Lung microvascular endothelial cell (primary cell): ENCODE measurements around the gene NFATC1. TPM values are rescaled to one million over a fixed set of nuclear protein-coding genes. Genes with fewer than 3 reads are reported as not detected.

Experiments used
- DNase-seq, 2 donors: peaks; one replicate each; pipeline versions ENCODE4 v3.0.0 to v3.0.0-alpha.2; 2010; ENCODE audit warnings: low read depth in 2 of 2
- total RNA-seq: library from RNA; depleted of rRNA; stranded (reverse); fragments of >200 nt; gene quantifications from 2 replicates; pipeline ENCODE4 v1.2.1, GENCODE V29; 2014

The NFATC1 gene
- total RNA-seq, 1 donor from 2014 or later = 20.8 TPM

DNA sequence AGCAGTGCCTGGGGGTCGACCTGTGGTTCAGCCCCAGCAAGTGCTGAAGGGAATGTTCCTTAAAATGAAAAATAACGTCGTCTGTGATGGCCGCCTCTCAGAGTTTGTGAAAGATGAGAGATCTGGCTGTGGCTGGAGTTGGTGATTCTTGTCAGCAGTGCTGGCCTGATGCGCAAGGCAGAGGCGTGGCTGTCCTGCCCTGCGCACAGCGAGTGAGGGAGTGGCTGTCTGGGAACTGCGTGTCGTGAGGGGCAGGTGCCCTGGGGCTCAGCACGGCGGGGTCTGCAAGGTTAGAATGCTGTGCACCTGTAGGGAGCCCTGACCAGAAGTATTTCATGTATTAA lies 8.8 kb downstream of the NFATC1 start:
- peak in 1 of 2 donors; percentile 56 for DNase-seq

DNA sequence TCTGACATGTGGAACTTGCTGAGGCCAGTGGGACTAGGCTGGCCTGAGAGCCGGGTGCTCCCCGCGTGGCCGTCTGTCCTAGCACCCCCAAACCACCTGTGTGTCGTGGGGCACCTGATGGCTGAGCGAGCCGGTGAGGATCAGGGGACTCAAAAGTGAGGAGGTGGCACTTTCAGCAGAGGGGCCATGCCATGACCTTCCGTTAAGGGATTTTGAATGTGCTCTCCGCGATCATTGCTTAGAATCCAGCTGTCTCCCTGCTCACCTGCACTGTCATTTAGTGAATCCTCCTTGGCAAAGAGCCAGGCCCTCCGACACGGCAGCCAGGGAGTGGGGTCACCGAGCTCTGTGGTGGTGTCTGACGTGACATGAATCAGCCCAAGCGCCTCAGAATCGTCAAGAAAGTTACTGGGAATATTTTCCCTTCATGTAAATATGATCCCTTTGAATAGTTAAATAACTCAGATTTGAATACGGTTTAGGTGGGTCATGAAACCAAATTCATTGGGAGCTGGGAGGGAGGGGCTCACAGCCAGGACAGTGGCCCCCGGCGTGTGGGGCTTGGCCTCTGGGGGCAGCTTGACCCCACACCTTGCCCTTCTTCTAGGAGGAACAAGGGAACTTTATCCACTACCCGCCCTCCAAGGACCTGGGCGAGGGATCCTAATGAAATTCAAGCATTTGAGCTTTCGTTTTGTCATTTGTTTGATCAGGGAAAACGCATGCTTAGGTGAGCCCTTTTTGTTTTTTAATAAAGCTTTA lies 9.5 kb downstream of the NFATC1 start:
- peak in 1 of 2 donors; percentile 40 for DNase-seq

DNA sequence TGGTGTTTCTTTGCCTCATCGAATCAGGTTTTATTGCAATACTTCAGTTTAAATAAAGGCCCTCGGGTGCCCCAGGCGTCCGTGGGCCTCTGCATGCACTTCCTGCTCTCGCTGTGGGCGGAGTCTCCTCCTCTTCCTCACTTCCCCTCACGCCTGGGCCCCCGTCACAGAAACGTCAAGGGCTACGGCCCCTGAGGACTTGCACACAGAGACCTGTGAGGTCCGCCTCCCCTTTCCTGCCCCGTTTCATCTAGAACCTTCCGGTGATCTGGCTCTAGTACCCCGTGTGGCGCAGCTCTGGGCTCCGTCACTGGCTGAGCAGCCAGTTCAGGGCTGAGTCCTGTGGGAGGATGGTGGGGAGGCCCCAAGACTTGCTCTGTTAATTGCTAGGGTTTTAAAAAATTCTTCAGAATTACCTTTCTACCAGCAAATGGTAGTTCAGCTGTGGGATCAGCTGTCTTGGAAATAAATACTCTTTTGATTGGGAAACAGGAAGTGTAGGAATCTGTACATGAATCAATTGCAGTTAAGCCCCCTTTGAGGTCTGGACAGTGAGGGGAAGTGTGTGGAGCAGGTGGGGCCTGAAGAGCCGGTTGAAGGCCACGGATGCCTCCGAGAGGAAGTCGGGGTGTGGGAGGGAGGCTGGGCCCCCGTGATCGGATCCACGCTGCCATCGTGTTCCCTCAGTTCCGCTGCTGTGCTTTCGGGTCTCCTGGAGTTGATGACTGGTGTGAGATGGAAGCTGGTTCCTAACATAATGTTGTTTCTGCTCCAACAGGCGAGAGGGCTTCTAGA lies 10.2 kb downstream of the NFATC1 start:
- peak; percentile 73 to 74 for DNase-seq

DNA sequence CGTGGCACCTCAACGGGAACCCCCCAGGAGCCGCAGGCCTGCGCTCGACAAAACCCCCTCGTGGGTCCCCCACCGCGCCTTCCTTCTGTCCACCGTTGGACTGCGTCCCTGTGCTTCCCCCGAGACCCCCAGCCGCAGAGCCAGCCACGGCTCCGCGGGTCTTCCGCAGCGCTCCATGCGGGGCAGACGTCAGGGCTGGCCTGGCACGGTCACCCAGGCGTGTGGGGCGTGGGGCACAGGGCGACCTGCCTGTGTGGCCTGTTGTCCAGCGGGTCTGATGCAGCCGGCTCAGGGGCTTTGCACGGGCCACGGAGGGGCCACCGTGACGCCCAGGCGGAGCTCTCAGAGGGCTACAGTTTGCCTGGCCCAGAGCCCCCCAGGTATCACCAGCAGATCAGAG lies 11.0 kb downstream of the NFATC1 start:
- DNase-seq = peak in 1 of 2 donors; percentile 33

DNA sequence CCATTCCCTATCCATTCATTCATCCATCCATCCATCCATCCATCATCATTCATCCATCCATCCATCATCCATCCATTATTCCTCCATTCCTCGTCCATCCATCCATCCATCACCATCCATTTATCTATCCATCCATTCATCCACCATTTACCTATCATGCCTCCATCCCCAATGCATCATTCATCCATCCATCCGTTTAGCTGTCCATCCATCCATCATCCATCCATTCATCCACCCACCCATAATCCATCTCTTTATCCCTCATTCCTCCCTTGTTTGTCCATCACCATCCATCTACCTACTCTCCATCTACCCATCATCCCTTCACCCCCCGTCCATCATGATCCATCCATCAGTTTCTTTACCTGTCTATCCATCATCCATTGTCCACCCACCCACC lies 13.6 kb downstream of the NFATC1 start:
- DNase-seq = no peak

DNA sequence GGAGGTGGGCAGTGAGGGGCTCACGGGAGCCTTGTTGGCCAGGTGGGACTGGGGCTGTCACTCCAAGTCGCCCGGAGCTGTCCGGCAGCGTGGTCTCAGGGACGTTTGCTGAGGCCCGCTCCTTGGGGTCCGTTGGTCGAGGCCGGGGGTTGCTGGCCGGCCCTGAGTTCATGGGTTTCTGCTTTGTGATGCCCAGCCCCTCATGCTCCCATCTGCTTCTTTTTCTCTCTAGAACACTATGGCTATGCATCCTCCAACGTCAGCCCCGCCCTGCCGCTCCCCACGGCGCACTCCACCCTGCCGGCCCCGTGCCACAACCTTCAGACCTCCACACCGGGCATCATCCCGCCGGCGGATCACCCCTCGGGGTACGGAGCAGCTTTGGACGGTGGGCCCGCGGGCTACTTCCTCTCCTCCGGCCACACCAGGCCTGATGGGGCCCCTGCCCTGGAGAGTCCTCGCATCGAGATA lies 14.5 kb downstream of the NFATC1 start:
- DNase-seq = no peak

DNA sequence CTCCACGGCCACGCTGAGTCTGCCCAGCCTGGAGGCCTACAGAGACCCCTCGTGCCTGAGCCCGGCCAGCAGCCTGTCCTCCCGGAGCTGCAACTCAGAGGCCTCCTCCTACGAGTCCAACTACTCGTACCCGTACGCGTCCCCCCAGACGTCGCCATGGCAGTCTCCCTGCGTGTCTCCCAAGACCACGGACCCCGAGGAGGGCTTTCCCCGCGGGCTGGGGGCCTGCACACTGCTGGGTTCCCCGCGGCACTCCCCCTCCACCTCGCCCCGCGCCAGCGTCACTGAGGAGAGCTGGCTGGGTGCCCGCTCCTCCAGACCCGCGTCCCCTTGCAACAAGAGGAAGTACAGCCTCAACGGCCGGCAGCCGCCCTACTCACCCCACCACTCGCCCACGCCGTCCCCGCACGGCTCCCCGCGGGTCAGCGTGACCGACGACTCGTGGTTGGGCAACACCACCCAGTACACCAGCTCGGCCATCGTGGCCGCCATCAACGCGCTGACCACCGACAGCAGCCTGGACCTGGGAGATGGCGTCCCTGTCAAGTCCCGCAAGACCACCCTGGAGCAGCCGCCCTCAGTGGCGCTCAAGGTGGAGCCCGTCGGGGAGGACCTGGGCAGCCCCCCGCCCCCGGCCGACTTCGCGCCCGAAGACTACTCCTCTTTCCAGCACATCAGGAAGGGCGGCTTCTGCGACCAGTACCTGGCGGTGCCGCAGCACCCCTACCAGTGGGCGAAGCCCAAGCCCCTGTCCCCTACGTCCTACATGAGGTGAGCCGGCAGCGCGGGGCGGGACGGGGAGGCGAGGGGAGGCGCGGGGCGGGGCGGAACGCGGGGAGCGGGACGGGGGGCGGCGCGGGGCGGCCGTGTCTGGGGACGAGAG lies 15.2 kb downstream of the NFATC1 start:
- peak in 1 of 2 donors; percentile 38 for DNase-seq

DNA sequence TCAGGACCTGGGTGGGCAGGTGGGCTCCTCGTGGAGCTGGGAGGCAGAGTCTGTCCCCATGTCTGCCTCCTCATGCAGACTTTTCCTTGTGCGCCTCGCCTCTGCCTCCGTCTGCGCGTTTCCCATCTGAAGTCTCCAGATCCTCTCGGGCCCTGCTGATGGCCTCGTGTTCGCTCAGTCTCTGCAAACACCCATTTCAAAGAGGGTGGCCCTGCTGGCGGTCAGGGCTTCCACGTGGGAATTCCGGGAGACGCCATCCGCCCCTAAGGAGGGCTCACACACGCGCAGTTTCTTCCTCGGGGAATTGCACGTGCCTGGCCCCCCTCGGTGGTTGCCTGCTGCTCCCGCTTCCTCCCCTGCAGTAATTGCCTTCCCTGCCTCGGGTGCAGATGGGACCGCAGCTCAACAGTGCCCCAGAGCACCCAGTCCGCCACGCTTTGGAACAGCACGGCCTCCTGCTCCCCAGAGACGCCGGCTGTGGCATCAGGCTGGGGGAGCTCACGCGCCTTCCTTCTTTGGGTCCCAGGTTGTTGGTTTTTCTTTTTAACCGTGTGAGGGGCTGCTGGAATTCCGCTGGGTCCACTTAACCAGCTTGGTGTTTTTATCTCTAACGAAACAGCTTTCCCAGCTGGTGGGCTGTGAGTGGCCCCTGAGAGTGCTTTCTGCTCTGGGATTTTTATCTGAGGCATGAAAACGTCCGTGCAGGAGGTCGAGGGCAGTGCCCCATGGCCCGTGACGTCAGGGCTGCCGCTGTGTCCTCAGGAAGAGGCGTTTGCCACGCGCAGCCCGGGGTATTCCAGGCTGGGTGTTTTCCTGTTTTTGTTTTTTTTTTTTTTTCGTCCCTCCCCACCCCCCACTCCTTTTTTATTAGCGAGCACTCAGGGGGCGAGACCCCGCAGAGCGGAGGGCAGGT lies 16.1 kb downstream of the NFATC1 start:
- DNase-seq = peak; percentile 47 to 95

DNA sequence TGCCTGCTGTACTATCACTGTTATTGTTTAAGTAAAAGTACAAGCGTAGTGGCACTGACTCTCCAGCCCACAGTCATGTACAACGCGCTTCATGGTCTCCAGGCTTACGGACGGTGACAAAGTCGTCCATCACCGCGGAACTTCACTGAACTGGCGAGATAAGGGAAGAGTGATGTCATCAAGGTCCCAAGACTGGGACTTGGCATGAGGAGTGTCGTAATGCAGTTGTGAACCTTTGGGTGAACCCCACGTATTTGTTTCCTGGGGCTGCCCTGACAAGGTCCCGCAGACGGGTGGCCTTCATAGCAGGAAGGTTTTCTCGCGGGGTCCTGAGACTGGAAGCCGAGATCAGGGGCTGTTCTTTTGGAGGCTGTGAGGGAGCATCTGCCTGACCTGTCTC lies 17.3 kb downstream of the NFATC1 start:
- peak in 1 of 2 donors; percentile 84 for DNase-seq

DNA sequence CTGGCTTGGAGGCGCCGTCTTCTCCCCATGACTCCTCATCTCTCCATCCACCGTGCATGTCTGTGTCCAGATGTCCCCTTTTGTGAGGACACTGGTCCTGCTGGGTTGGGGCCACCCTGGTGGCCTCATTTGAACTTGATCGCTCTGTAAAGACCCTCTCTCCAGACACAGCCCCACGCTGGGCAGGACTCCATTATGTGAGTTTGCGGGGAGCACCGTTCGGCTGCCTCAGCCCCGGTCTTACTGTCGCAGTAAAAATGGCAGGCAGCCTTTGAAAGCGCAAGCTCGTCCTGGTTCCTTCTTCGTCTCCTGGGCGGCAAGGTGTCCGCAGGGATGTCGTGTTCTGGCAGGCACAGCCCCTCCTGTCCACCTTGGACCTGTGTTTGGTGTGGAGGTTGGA lies 17.7 kb downstream of the NFATC1 start:
- DNase-seq = no peak

DNA sequence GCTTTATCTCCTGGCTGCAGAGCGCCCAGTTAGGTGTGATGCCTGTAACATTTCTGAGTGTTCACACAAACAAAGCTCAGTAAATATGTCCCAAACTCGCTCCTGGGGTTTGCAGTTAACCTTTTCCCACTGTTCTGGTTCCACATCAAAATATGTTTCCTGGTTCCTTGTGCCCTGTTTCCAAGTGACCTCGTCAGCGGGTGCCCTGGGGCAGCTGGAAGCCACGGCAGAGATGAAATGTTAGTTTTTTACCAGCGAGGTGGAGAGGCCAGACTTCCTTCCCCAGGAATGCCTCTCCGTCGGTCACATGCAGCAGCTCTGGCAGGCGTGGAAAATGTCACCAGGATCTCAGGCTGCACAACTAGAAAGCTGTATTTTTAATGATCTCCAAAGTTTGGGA lies 18.2 kb downstream of the NFATC1 start:
- DNase-seq = peak in 1 of 2 donors; percentile 98

DNA sequence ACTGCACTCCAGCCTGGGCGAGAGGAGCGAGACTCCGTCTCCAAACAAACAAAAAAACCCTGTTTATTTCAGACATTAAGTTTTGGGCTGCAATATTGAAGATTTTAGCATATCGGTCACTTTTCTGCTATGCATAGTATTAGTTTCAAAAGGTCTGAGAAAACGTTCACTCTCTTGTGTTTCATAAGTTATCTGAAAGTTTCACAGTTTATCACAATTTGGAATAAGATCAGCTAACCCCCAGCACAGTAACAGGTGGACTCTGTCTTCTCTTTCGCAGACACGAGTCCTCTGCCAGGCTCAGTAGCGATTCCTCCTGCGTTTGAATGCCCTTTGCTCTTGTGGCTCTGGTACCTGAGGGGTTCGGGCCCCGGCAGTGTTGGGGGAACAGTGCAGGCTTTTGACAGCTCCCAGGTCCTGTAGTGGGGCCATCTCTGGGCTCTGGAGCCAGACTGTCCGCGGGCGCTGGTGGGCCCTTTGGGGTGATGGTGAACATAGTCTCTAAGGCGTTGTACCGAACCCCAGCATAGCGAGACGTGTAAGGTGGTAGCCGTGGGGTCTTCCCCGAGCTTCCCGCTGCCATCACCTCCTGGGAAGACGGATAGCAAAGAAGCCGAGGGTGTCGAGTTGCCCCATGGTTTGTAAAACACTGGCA lies 20.4 kb downstream of the NFATC1 start:
- DNase-seq = no peak

DNA sequence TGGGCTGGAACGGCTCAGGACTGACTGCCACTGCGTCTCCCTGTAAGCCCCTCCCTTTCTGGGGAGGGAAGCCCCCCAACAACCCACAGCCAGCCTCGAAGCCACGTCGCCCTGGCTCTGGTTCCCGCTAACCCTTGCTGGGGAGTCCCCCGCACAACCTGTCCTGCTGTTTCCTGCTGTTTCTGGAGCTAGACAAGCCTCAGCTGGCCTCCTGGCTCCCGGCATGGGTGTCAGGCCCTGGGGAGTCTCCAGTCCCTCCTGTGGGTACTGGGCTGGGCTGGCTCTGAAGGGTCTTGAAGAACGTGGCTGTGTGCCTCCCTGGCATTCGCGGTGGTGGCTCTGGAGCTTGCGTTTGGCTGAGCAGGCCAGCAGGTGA lies 20.9 kb downstream of the NFATC1 start:
- peak in 1 of 2 donors; percentile 35 for DNase-seq

DNA sequence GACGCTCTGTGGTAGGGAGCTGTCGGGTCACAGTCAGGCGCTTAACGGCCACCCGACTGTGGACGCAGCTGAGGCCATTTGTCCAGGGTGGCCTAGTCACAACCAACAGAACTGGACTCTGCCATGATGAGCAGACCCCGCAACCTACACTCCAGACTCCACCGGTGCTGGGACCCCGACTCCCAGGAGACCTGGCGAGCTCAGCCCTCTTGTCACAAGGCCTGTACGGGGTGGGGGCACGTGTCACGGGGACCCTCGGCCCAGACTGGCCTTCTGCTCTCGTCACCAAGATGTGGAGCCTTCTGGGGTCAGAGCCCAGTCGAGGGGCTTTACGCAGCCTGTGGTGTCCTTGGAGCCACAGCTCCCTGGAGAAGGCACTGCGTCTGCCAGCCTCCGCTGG lies 22.5 kb downstream of the NFATC1 start:
- peak in 1 of 2 donors; percentile 36 for DNase-seq

DNA sequence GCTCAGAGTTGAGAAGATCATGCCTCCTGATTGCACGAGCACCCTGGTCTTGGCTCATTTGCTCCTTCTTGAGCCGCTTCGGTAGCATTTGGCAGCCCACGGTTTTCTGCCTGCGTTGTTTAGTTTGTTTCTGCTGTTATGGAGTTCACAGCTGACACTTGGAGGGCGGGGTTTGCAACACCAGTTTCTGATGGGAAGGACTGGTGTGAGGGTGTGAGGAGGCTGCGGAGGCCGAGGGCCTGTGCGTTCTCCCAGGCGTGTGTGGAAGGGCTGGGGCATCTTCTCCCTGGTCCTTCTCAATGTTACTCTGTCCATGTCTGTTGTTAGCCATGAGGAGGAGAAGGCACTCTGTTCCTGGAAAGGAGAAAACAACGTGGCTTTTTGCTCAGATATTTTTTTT lies 22.9 kb downstream of the NFATC1 start:
- DNase-seq = no peak

DNA sequence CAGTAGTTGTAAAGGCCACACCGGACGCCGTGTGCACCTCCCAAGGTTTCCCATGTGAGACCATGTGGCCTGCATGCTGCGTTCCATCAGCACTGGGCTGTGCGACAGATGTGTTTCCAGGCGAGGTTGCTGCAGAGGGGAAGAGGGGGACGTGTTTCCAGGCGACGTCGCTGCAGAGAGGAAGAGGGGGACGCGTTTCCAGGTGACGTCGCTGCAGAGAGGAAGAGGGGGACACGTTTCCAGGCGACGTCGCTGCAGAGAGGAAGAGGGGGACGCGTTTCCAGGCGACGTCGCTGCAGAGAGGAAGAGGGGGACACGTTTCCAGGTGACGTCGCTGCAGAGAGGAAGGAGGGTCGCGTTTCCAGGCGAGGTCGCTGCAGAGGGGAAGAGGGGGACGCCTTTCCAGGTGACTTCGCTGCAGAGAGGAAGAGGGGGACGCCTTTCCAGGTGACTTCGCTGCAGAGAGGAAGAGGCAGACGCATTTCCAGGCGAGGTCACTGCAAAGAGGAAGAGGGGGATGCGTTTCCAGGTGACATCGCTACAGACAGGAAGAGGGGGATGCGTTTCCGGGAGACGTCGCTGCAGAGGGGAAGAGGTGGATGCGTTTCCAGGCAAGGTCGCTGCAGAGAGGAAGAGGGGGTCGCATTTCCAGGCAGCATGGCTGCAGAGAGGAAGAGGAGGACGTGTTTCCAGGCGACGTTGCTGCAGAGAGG lies 24.5 kb downstream of the NFATC1 start:
- peak in 1 of 2 donors; percentile 35 for DNase-seq

DNA sequence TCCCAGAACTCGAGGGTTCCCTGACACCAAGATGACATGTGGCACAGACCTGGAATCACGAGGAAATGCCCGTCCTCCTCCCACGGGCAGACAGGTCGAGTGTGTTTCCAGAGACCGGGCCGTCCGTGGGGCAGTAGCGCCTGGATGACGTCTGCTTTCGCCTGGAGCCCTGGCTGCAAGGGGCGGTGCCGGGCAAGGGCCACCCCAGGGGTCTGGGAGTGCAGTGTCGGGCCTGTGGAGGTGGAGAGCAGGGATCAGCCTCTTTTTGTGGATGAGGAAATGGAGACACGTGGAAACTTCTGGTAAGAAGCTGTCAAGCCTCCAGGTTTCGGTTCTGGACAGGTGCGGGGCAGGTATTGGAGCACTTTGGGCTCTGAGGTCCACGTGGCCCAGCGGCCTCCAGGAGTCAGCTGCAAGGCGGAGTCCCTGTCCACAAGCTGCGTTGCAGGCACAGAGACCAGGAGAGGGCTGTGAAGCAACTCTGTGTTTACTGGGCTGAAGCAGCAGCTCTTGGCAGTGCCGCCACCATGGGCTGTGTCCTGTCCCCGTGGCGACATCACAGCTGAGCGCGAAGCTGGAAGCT lies 25.6 kb downstream of the NFATC1 start:
- DNase-seq = peak in 1 of 2 donors; percentile 38

DNA sequence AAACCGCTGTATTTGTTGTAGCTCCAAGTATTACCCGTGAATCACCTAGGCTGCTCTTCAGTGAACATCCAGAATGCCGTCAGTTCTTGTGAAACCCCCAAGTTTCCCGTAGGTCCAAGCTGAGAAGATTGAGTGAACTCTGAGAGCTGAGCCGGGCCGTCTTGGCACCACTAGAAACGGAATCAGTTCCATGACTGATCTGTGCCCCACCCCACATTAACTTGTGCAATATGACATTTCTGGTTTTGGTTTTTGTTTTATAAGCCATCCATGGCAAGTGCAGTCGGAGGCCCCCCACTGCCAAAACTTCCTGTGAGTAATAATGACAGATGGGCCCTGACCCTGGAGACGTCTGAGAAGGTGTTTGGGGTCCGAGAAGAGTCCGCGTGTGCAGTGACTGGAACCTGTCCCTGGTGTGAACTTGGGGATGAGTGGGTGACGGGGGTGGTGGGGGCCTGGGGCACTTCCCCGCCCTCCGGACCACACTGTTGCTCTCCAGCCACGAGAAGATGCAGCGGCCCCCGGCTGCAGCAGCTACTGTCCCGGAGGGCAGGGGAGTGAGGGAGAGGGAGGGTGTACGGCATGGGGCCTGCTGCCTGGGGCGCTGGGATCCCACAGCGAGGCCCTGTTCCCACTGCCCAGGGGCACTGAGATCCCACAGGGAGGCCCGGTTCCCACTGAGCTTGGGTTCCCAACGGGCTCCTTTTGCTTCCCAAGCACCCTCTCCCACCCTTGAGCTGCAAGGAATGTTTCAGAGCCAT lies 26.5 kb downstream of the NFATC1 start:
- peak; percentile 42 to 51 for DNase-seq
